ENCODE measurements around the gene GPER1.

GPER1 gene

DNA sequence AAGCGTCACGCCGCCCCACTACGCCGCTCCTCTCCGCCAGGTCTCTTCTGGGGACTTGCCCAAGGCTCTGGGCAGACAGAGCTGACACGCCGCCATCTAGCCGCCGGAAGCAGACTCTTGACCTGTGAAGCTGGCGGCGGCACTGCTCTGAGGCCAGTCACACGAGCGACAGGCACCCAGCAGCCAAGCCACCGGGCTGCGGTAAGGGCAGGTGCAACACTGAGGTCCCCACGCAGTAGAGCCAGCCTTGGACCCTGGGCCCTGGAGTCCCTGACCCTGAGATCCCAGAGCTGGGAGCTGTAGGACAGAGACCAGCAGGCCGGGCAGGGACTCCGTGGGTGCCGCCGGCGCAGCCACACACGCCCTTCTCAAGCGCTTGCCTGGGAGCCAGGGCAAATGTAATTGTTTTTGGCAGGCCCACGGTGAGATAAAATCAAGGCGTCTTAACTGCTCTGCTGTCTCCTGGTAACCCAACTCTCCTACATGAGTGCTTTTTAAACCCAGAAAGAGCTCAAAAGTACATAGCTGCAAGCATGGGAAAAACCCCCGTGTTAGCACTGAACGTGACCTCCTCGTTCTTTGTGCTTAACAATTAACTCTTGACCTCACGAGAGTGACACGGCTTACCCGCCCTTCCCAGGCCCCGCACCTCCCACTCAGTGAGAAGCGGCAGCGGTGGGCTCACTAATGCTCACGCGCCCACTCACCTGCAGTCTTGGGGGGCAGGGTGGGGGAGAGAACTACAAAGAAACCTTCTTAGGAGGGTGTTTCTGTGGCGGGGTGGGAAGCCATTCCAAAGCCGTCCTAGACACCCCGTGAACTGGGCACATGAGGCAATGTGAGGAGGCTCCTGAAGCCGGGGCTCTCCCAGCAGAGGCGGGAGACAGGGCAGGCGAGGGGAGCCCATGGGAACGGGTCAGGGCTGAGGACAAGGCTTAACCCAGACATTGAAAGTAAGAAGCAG is 8.5 kb downstream of the GPER1 start:
- Histone ChIP-seq H3K4me3 (ENCODE audit: insufficient read length, low read depth) (no peak overlapping the region), H3K4me1 (ENCODE audit: insufficient read depth, insufficient read length) (peaks cover 17% of the 10 kb centered on the region), H3K36me3 (ENCODE audit: insufficient read depth, insufficient read length, low read length) (peaks cover 75% of the 10 kb centered on the region), H3K27me3 (ENCODE audit: insufficient read depth, insufficient read length) (no peaks in the 10 kb centered on the region), H3K9ac (ENCODE audit: insufficient read length, low read depth) (no peak overlapping the region), H3K9me3 (ENCODE audit: insufficient read depth, low read length) (no peaks in the 10 kb centered on the region)
- TF ChIP-seq SUZ12 (IDR thresholded peaks at IDR 0.05; ENCODE audit: extremely low read depth, insufficient read depth, insufficient read length): no peak
- no peak for TF ChIP-seq YY1 (IDR thresholded peaks at IDR 0.05; ENCODE audit: insufficient read depth, insufficient read length)
- no peak for TF ChIP-seq ZNF274 (IDR thresholded peaks at IDR 0.05; ENCODE audit: low read depth, low read length)
- DNase-seq (ENCODE audit: low read depth, low spot score): no peak

GRCh38 chr7:1097120-1097504 is 9.2 kb downstream of the GPER1 start:
- Histone ChIP-seq H3K36me3 (ENCODE audit: insufficient read depth, insufficient read length, low read length) (peaks cover 69% of the 10 kb centered on the region), H3K9me3 (ENCODE audit: insufficient read depth, low read length) (no peaks in the 10 kb centered on the region), H3K27me3 (ENCODE audit: insufficient read depth, insufficient read length) (no peaks in the 10 kb centered on the region), H3K4me1 (ENCODE audit: insufficient read depth, insufficient read length) (peaks cover 20% of the 10 kb centered on the region), H3K9ac (ENCODE audit: insufficient read length, low read depth) (no peak overlapping the region), H3K4me3 (ENCODE audit: insufficient read length, low read depth) (no peak overlapping the region)
- TF ChIP-seq ZNF274 (IDR thresholded peaks at IDR 0.05; ENCODE audit: low read depth, low read length): no peak
- DNase-seq (ENCODE audit: low read depth, low spot score): no peak

- Histone ChIP-seq H3K4me1 (ENCODE audit: insufficient read depth, insufficient read length) (peaks cover 20% of the 10 kb centered on the region), H3K9ac (ENCODE audit: insufficient read length, low read depth) (no peak overlapping the region), H3K4me3 (ENCODE audit: insufficient read length, low read depth) (no peak overlapping the region), H3K27me3 (ENCODE audit: insufficient read depth, insufficient read length) (no peaks in the 10 kb centered on the region), H3K36me3 (ENCODE audit: insufficient read depth, insufficient read length, low read length) (peaks cover 58% of the 10 kb centered on the region), H3K9me3 (ENCODE audit: insufficient read depth, low read length) (no peaks in the 10 kb centered on the region)
- no peak for TF ChIP-seq ZNF274 (IDR thresholded peaks at IDR 0.05; ENCODE audit: low read depth, low read length)
- TF ChIP-seq YY1 (IDR thresholded peaks at IDR 0.05; ENCODE audit: insufficient read depth, insufficient read length): no peak
- no peak for TF ChIP-seq SUZ12 (IDR thresholded peaks at IDR 0.05; ENCODE audit: extremely low read depth, insufficient read depth, insufficient read length)
- no peak for DNase-seq (ENCODE audit: low read depth, low spot score)
Measured at GRCh38 chr7:1098243-1099153, 10.6 kb downstream of the GPER1 start.

DNA sequence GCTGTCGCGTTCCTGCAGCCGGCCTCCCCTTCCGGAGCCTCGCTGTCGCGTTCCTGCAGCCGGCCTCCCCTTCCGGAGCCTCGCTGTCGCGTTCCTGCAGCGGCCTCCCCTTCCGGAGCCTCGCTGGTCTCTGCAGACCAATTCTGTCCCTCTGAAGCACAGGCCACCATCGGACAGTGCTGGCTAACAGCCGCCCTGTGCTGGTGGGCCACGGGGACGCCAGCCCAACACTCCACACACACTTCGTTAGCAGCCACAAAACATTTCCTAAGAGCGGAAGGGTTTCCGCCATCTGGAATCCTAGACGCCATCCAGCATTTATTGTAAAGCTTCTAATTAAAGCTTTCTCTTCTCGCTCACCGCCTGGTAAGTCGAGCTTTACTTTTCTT is 11.2 kb downstream of the GPER1 start:
- no peaks in the 10 kb centered on the region for H3K27me3 ChIP-seq (ENCODE audit: insufficient read depth, insufficient read length)
- DNase-seq (ENCODE audit: low read depth, low spot score): no peak
- TF ChIP-seq ZNF274 (IDR thresholded peaks at IDR 0.05; ENCODE audit: low read depth, low read length) (no peak), SUZ12 (IDR thresholded peaks at IDR 0.05; ENCODE audit: extremely low read depth, insufficient read depth, insufficient read length) (no peak), YY1 (IDR thresholded peaks at IDR 0.05; ENCODE audit: insufficient read depth, insufficient read length) (no peak)
- H3K36me3 ChIP-seq (ENCODE audit: insufficient read depth, insufficient read length, low read length): peaks cover 58% of the 10 kb centered on the region
- H3K9ac ChIP-seq (ENCODE audit: insufficient read length, low read depth): no peak overlapping the region
- H3K4me1 ChIP-seq (ENCODE audit: insufficient read depth, insufficient read length): peaks cover 20% of the 10 kb centered on the region
- no peak overlapping the region for H3K4me3 ChIP-seq (ENCODE audit: insufficient read length, low read depth)
- no peaks in the 10 kb centered on the region for H3K9me3 ChIP-seq (ENCODE audit: insufficient read depth, low read length)

DNA sequence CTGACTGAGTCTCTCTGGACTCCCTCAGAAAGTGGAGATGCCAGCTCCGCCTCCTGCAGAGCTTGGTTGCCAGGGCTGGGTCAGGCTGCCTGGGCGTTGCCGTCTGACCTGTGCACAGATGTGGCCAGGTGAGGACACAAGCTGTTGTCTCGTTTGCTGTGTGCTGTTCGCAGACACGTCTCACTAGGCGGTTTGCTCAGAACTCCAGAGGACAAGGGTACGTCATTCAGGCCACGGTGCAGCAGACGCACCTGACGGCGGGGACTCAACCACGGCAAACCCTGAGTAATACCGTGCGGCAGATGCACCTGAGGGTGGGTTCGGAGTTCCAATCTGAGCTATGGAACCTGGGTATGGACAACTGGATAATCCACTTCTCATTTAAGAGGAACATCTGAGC is 11.7 kb downstream of the GPER1 start:
- no peak overlapping the region for H3K4me3 ChIP-seq (ENCODE audit: insufficient read length, low read depth)
- no peak for TF ChIP-seq YY1 (IDR thresholded peaks at IDR 0.05; ENCODE audit: insufficient read depth, insufficient read length)
- no peak for TF ChIP-seq SUZ12 (IDR thresholded peaks at IDR 0.05; ENCODE audit: extremely low read depth, insufficient read depth, insufficient read length)
- TF ChIP-seq ZNF274 (IDR thresholded peaks at IDR 0.05; ENCODE audit: low read depth, low read length): no peak
- H3K9me3 ChIP-seq (ENCODE audit: insufficient read depth, low read length): no peaks in the 10 kb centered on the region
- no peak for DNase-seq (ENCODE audit: low read depth, low spot score)
- peaks cover 57% of the 10 kb centered on the region for H3K36me3 ChIP-seq (ENCODE audit: insufficient read depth, insufficient read length, low read length)
- no peaks in the 10 kb centered on the region for H3K27me3 ChIP-seq (ENCODE audit: insufficient read depth, insufficient read length)
- peaks cover 20% of the 10 kb centered on the region for H3K4me1 ChIP-seq (ENCODE audit: insufficient read depth, insufficient read length)
- no peak overlapping the region for H3K9ac ChIP-seq (ENCODE audit: insufficient read length, low read depth)

DNA sequence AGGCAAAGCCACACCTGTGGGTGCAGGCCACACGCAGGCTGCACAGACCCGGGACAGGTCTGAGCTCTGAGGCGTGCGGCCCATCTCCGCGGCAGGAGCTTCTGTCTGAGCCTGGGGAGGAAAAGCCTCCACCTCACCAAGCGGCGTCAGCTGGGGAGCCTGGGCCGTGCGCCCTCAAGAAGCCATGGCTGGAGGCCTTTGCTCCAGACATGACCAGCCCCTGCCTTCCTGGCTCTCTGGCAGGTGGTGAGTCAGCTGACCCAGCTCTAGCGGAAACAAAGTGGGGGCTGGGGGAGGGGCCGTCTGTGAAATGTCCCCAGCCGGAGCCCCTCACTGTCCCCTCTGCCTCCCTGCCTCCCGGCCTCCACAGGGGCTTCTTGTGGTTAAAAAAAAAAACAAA is 12.5 kb downstream of the GPER1 start:
- Histone ChIP-seq H3K36me3 (ENCODE audit: insufficient read depth, insufficient read length, low read length) (peaks cover 56% of the 10 kb centered on the region), H3K27me3 (ENCODE audit: insufficient read depth, insufficient read length) (no peaks in the 10 kb centered on the region), H3K4me1 (ENCODE audit: insufficient read depth, insufficient read length) (peaks cover 20% of the 10 kb centered on the region), H3K9ac (ENCODE audit: insufficient read length, low read depth) (peak overlapping the region; percentile 34), H3K4me3 (ENCODE audit: insufficient read length, low read depth) (no peak overlapping the region), H3K9me3 (ENCODE audit: insufficient read depth, low read length) (no peaks in the 10 kb centered on the region)
- TF ChIP-seq SUZ12 (IDR thresholded peaks at IDR 0.05; ENCODE audit: extremely low read depth, insufficient read depth, insufficient read length): no peak
- no peak for TF ChIP-seq ZNF274 (IDR thresholded peaks at IDR 0.05; ENCODE audit: low read depth, low read length)
- no peak for TF ChIP-seq YY1 (IDR thresholded peaks at IDR 0.05; ENCODE audit: insufficient read depth, insufficient read length)
- DNase-seq (ENCODE audit: low read depth, low spot score): no peak

All from NT2/D1 (cell line).